ENCODE results near the gene ZIM2. TPM values are rescaled to one million over a fixed set of nuclear protein-coding genes. Genes with fewer than 3 reads are reported as not detected.
A peak's percentile ranks its signal among the peaks of the same experiment; 100 is the strongest.

The ZIM2 gene
- total and polyA plus RNA-seq, 8 donors = 0.19 to 4.1 (median 3.3) TPM; not detected in 5

DNA sequence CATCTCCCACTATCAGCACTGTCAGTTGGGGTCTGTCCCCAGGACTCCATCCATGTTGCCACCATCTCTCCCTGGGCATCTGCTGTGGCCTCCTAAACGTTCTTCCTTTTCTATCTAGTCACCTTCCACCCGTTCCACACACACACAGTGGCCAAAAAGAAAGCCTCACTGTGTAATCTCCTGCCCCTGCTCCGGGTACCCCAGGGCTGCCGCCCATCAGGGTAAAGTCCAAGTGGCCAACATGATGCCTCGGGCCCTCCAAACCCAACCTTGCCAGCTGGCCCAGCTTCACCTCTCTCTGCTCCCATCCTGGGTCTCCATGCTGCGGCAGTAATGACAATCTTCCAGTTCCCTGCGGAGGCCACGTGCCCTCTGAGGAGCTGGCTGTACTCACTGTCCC, 29.4 kb upstream of the ZIM2 start:
- Histone ChIP-seq H3K36me3 (no peaks in the 10 kb centered on the region), H3K27ac (no peak overlapping the region), H3K4me1 (no peaks in the 10 kb centered on the region), H3K4me3 (no peak overlapping the region), H3K9me3 (peaks cover 7 to 78% (median 39%) of the 10 kb centered on the region in 4 donors), H3K27me3 (no peaks in the 10 kb centered on the region)
- intact Hi-C loops (cut with DNase I; ENCODE audit: low total_unique reads) = no loop called here
- WGBS, 5 donors = 75 to 86% (median 81%) methylated on average over 8 of the region's 8 CpGs
- TF ChIP-seq, protein P1, sequence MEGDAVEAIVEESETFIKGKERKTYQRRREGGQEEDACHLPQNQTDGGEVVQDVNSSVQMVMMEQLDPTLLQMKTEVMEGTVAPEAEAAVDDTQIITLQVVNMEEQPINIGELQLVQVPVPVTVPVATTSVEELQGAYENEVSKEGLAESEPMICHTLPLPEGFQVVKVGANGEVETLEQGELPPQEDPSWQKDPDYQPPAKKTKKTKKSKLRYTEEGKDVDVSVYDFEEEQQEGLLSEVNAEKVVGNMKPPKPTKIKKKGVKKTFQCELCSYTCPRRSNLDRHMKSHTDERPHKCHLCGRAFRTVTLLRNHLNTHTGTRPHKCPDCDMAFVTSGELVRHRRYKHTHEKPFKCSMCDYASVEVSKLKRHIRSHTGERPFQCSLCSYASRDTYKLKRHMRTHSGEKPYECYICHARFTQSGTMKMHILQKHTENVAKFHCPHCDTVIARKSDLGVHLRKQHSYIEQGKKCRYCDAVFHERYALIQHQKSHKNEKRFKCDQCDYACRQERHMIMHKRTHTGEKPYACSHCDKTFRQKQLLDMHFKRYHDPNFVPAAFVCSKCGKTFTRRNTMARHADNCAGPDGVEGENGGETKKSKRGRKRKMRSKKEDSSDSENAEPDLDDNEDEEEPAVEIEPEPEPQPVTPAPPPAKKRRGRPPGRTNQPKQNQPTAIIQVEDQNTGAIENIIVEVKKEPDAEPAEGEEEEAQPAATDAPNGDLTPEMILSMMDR (IDR thresholded peaks at IDR 0.05) = no peak
- TF ChIP-seq EP300 (IDR thresholded peaks at IDR 0.05) = no peak
- no peak for TF ChIP-seq POLR2AphosphoS5 (IDR thresholded peaks at IDR 0.05)
- no peak for TF ChIP-seq POLR2A (IDR thresholded peaks at IDR 0.05)
- DNase-seq = no peak

DNA sequence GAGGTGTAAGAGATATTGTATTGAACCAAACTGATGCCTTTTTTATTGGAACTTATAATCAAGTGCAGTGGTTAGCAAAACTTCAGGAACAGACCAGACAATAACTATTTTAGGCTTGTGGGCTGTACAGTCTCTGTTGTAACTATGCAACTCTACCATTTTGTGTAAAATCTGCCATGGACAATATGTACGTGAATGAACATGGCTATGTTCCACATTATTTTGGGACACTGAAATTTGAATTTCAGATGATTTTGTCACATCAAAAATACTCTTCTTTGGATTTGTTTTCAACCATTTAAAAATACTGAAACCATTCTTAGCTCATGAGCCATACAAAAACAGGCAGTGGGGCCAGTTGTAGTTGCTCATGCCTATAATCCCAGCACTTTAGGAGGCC, 27.9 kb upstream of the ZIM2 start:
- Histone ChIP-seq H3K4me1 (no peaks in the 10 kb centered on the region), H3K36me3 (no peaks in the 10 kb centered on the region), H3K4me3 (no peak overlapping the region), H3K27me3 (no peaks in the 10 kb centered on the region), H3K27ac (no peak overlapping the region), H3K9me3 (peaks cover 0 to 81% (median 38%) of the 10 kb centered on the region in 4 donors)
- WGBS, 5 donors = 90 to 100% (median 91%) methylated on average over 1 of the region's 1 CpG
- intact Hi-C loops (cut with DNase I; ENCODE audit: low total_unique reads) = no loop called here
- no peak for DNase-seq
- TF ChIP-seq POLR2AphosphoS5 (IDR thresholded peaks at IDR 0.05) (no peak), POLR2A (IDR thresholded peaks at IDR 0.05) (no peak), EP300 (IDR thresholded peaks at IDR 0.05) (no peak)
- TF ChIP-seq, protein P1 (IDR thresholded peaks at IDR 0.05) = no peak

DNA sequence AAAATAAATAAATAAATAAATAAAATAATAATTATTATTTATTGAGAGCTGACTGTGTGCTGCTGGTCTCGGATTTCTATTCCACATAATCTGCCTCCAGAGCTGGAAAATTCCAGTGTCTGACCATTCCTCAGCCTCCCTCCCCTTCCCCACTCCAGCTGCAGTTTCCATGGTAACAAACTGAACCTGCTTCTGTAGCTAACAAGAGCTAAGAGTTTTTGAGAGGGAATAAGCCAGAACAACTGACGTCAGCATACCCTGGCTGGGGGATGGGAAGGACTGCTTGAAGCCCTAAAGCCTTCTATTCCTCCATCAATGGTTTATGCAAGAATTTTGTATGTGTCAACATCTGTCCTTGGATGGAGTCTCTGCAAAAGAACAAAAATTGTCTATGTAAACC, 26.0 kb upstream of the ZIM2 start:
- intact Hi-C loops (cut with DNase I; ENCODE audit: low total_unique reads) = no loop called here
- H3K27ac ChIP-seq = no peak overlapping the region
- WGBS, 5 donors = 19 to 36% (median 20%) methylated on average over 2 of the region's 2 CpGs
- DNase-seq = peak in 1 of 2 donors; percentile 87
- no peaks in the 10 kb centered on the region for H3K27me3 ChIP-seq
- no peak overlapping the region for H3K4me3 ChIP-seq
- no peaks in the 10 kb centered on the region for H3K36me3 ChIP-seq
- no peaks in the 10 kb centered on the region for H3K4me1 ChIP-seq
- no peak for TF ChIP-seq POLR2AphosphoS5 (IDR thresholded peaks at IDR 0.05)
- TF ChIP-seq EP300 (IDR thresholded peaks at IDR 0.05) = no peak
- no peak for TF ChIP-seq POLR2A (IDR thresholded peaks at IDR 0.05)
- TF ChIP-seq, protein P1 (IDR thresholded peaks at IDR 0.05) = no peak
- H3K9me3 ChIP-seq = peaks cover 0 to 76% (median 36%) of the 10 kb centered on the region in 4 donors

DNA sequence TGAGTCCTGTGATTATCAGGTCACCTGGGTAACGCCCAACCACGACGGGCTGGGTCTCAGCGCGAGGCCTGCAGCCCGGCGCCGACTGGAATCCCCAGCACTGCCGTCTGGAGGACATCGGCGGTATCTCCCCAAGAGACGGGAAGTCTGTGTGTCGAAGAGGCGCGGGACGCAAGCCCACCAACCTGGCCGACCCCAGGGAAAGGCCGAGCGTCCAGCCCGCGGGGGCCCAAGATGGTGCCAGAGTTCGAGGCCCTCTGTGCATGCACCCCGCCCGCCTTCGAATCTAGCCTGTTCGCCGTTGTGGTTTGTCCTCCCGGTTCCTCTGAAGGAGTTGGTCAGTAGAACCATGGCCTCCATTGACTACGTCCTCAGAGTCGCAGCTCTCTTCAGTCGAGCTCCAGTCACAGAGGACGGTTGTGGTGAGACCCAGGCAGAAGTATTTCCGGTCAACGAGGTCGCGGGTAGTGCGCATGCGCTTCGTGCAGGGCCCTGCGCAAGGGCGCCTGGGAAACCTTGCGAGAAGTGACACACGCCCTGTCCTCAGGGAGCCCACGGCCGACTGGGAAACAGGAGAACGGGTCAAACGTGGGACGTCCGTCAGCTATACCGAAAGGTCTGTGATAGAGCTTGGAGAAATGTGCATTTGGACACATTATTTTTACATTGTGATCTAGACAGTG, 24.1 kb upstream of the ZIM2 start:
- Histone ChIP-seq H3K4me1 (no peaks in the 10 kb centered on the region), H3K9me3 (peaks cover 0 to 64% (median 32%) of the 10 kb centered on the region in 4 donors), H3K27ac (no peak overlapping the region), H3K4me3 (no peak overlapping the region), H3K27me3 (no peaks in the 10 kb centered on the region), H3K36me3 (no peaks in the 10 kb centered on the region)
- intact Hi-C loops (cut with DNase I; ENCODE audit: low total_unique reads) = no loop called here
- DNase-seq = no peak
- no peak for TF ChIP-seq EP300 (IDR thresholded peaks at IDR 0.05)
- TF ChIP-seq, protein P1 (IDR thresholded peaks at IDR 0.05) = no peak
- TF ChIP-seq POLR2A (IDR thresholded peaks at IDR 0.05) = no peak
- 51 to 70% (median 55%) methylated on average over 48 to 50 of the region's 50 CpGs for WGBS, 5 donors
